ENCODE measurements around the gene TRABD.
"Not testable (repeated sequence)": the region's sequence is repeated elsewhere in the genome, so short reads cannot be mapped to it uniquely, and the experiment has no call there.

The TRABD gene, protein sequence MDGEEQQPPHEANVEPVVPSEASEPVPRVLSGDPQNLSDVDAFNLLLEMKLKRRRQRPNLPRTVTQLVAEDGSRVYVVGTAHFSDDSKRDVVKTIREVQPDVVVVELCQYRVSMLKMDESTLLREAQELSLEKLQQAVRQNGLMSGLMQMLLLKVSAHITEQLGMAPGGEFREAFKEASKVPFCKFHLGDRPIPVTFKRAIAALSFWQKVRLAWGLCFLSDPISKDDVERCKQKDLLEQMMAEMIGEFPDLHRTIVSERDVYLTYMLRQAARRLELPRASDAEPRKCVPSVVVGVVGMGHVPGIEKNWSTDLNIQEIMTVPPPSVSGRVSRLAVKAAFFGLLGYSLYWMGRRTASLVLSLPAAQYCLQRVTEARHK

DNA sequence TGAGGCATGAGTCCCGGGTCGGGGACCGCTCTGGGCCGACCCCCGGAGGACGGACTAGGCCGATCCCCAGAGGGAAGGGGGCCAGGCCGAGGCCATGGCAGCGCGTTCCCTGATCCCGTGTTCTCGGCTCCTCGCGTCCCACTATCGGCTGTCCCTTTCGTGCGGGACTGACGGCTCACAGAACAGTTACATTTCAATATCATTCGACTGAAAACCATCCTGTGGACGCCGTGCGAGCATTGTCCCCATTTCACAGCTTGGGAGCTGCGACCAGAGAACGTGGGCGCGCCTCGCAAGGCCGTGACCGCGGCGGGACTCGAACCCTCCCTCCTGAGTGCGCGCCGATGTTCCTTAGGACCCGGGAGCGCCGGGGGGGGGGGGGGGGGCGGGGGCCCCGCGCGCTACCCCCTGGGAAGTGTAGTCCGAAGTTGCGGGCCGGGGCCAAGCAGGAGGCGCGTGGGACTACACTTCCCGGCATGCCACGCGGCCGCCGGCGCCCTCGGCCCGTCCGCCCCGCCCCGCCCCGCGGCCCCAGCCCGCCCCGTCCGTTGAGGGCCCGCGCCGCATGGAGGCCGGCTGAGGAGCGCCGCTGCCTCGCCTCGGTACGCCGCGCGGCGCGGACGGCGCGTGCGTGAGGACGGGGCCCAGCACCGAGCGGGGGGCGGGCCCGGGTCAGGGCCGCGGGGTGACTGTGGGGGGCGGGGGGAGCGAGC is at the start of gene TRABD:
Gene TRABD (plus strand): TSS at position 539 of the 713 bp plus-strand sequence. CDS start 7,148 bp downstream, outside the sequence.
- no peak for FAIRE-seq

DNA sequence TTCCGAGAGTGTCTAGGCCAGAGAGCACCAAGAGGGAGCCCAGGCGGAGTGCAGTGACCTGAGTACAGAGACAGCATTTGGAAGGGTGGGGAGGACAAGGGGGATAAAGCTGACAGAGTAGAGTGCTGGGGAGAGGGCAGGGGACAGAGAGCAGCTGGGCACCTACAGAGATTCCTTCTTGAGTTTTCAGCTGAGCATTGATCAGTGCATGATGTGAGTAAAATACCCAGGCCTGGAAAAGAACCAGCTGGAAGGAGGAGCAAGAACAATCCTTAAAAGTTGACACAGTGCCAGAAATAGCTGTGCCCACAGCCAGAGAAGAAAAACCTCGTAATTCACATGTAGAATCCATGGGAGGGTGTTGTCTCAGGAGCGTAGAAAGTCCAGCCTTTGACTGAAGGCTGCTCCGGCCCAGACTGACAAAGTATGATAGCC is 49.1 kb upstream of the TRABD start:
- no peak for TF ChIP-seq POLR2A (IDR thresholded peaks at IDR 0.05; ENCODE audit: low read depth, low read length)
- FAIRE-seq = no peak
- no peak for DNase-seq (ENCODE audit: insufficient read length, low spot score)

More for the DNA sequence above, at the start of gene TRABD:
- peak; percentile 49; the same call in 1 of the 2 replicates for TF ChIP-seq POLR2A (IDR thresholded peaks at IDR 0.05; ENCODE audit: low read depth, low read length)
- peak; percentile 83 for DNase-seq (ENCODE audit: insufficient read length, low spot score)

DNA sequence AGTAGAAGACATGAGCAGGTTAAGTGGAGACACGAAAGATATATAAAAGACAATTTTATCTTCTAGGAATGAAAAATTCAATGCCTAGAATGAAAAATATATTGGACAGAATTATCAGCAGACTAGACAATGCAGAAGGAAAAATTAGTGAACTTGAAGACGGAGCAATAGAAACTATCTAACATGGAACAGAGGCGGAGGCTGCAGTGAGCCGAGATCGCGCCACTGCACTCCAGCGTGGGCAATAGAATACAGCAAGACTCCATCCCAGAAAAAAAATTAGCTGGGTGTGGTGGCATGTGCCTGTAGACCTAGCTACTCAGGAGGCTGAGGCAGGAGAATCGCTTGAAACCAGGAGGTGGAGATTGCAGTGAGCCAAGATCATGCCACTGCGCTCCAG is 48.4 kb upstream of the TRABD start:
- not testable (repeated sequence) for DNase-seq (ENCODE audit: insufficient read length, low spot score); FAIRE-seq

DNA sequence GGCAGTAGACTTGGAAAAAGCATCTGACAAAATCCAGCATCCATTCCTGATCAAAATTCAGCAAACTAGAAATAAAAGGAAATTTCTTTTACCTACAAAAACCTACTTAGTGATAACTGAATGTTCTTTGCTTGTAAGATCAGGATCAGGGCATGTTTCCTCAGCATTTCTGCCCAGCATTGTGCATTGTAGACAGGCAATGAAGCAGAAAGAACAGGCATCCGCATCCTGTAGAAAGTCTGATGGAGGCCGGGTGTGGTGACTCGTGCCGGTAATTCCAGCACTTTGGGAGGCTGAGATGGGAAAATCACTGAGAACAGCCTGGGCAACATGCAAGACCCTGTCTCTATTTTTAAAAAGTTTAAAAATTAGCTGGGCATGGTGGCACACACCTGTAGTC is 47.7 kb upstream of the TRABD start:
- FAIRE-seq = no peak
- no peak for DNase-seq (ENCODE audit: insufficient read length, low spot score)
- no peak for TF ChIP-seq POLR2A (IDR thresholded peaks at IDR 0.05; ENCODE audit: low read depth, low read length)

DNA sequence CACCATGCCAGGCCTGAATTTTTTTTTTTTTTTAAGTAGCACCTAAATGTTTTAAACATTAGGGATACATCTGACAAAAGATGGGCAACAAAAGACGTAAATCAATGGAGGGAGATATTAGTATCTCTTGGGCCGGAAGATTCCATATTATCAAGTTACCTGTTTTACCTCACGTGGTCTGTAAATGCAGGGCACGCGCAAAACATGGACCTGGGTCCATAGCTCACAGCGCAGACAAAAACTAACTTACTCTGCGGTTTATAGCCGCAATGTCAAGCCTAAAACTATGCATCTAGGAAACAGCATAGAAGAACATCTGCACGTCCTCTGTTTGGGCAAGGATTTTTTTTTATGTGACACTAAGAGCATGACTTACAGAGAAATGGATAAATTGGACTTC is 46.7 kb upstream of the TRABD start:
- FAIRE-seq (no peak), DNase-seq (ENCODE audit: insufficient read length, low spot score) (no peak)
- no peak for TF ChIP-seq POLR2A (IDR thresholded peaks at IDR 0.05; ENCODE audit: low read depth, low read length)

DNA sequence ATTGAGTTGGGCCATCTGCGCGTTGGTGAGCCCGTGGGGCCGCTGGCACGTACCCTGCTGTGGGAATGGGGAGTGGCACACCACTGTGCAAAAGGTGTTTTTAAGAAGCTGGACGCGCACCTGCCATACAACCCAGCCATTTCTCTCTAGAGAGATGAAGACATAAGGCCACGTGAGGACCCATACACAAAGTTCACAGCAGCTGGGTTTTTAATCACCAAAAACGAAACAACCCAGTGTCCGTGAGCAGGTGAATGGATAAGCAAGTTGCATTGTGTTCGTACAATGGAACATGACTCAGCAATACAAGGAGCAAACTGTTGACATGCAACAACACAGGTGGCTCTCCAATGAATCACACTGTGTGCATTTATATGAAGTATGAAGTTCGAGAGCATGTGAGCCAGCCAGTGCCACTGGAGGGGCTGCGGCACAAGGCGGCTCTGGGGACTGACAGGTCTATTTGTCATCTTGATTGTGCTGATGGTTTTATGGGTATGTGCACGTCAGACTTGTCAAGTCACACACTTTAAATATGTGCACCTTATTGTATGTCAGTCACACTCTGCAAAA is 45.8 kb upstream of the TRABD start:
- FAIRE-seq (no peak), DNase-seq (ENCODE audit: insufficient read length, low spot score) (no peak)
- no peak for TF ChIP-seq POLR2A (IDR thresholded peaks at IDR 0.05; ENCODE audit: low read depth, low read length)

DNA sequence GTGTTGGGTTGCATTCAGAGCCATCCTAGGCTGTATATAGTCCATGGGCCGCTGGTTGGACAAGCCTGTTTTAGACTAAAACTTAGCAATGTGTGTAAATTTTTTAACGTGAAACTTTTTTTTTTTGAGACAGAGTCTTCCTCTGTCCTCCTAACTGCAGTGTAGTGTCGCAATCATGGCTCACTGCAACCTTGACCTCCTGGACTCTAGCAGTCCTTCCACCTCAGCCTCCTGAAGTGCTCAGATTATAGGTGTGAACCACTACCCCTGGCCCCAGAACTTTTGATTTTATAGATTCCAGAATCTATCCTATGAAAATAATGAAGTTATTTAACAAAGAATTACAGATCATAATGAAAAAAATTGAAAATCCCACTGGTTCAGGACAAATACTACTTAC is 45.1 kb upstream of the TRABD start:
- TF ChIP-seq POLR2A (IDR thresholded peaks at IDR 0.05; ENCODE audit: low read depth, low read length) = no peak
- no peak for FAIRE-seq
- DNase-seq (ENCODE audit: insufficient read length, low spot score) = no peak

DNA sequence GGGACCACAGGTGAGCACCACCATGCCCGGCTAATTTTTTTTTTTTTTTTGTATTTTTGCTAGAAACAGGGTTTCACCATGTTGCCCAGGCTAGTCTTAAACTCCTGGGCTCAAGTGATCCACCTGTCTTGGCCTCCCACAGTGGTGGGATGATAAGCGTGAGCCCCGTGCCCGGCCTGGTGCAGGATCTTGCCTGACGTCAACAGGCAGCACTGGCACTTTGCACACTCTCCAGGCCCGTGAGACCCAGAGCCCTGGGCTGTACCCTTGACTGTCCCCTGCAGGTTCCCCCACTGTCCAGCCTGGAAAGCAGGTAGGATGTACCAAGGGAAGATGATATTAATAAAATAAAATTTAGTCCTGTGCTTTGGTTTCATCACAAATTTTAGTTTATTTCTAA is 44.3 kb upstream of the TRABD start:
- FAIRE-seq (no peak), DNase-seq (ENCODE audit: insufficient read length, low spot score) (no peak)
- TF ChIP-seq POLR2A (IDR thresholded peaks at IDR 0.05; ENCODE audit: low read depth, low read length) = no peak

DNA sequence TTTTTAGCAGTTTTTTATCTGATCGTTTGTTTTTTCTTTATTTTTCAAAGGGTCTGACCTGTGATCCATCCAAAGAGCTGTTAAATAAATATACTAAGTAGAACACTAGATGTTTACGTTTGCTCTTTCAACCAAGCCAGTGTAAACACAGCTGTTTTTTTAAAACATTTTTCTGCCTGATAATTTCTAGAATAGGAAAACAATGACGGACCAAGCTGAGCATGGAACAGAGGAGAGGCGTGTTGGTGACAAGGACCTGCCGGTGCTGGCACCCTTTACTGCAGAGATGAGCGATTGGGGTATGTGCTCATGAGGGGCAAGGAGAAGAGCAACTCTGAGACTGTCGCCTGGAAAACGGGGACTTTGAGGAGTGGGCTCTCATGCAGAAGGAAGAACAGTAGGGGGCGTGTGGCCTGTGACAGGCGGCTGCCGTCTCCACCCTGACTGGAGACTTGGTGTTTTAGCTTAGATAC is 43.8 kb upstream of the TRABD start:
- no peak for DNase-seq (ENCODE audit: insufficient read length, low spot score)
- no peak for FAIRE-seq
- no peak for TF ChIP-seq POLR2A (IDR thresholded peaks at IDR 0.05; ENCODE audit: low read depth, low read length)

DNA sequence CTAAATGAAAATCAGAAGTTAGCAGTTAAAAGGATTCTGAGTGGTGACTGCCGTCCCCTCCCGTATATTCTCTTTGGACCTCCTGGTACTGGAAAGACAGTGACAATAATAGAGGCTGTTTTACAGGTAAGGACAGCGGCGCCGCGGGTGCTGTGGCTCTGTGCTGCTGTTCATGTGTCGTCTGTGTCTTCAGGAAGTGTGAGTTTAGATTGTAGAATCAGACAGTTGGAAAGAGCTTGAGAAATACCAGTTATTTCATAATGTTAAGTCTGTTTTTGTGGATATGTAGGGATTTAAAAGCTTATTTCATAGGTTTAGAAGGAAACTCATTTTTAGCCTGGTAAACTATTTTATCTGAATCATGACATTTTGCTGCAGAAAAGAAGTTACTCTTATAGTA is 42.6 kb upstream of the TRABD start:
- TF ChIP-seq POLR2A (IDR thresholded peaks at IDR 0.05; ENCODE audit: low read depth, low read length) = no peak
- DNase-seq (ENCODE audit: insufficient read length, low spot score) = no peak
- no peak for FAIRE-seq

DNA sequence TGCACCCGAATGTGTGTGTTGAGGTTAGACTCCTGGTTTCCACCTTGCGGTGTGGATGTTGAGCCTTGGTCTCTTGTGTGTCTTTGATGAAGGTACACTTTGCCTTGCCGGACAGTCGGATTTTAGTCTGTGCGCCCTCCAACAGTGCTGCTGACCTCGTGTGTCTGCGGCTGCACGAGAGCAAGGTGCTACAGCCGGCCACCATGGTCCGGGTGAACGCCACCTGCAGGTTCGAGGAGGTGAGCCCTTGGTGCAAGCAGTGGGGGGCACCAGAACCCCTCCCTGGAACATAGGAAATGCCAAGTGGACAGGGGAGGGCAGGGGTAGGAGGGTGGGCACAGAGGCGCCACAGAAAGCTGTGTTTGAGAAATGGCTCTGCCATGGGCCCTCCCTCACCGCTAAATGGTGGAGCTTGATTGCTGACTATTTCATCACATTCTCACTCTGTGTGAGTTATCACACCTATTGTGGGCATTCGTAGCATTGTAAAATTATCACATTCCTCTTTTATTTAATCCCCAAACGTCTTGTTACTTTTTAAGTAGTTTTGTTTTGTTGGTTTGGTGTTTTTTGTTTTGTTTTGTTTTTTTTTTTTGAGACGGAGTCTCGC is 41.6 kb upstream of the TRABD start:
- no peak for DNase-seq (ENCODE audit: insufficient read length, low spot score)
- FAIRE-seq = no peak
- TF ChIP-seq POLR2A (IDR thresholded peaks at IDR 0.05; ENCODE audit: low read depth, low read length) = no peak

DNA sequence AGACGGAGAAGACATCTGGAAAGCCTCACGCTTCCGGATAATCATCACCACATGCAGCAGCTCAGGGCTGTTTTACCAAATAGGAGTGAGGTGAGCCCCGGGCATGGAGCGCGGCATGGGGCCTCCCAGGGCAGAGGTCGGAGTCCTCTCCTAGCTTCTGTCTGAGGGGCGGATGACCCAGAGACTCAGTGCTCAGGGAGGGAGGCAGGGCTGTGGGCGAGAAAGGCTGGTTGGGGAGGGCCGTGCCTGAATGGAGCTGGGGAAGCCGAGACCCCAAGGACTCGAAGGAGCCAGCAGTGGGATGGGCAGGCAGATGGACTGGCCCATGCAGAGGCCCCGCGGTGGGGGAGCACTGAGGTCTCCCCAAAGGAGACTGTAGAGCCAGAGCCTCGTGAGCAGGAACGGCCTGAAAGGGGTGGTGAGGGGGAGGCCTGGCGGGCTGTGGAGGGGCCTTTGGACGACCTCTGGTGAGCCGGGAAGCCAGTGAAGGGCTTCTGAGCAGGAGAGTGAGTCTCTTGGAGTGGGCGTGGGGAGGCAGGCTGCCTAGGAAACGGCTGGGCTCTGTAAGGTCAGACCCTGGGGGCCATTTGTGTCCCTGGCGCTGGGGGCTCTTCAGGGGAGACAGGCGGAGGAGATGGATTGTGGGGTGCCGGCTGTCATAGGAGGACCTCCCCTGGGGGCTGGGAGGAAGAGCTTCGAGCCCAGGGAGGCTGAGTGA is 39.8 kb upstream of the TRABD start:
- DNase-seq (ENCODE audit: insufficient read length, low spot score) (no peak), FAIRE-seq (no peak)
- TF ChIP-seq POLR2A (IDR thresholded peaks at IDR 0.05; ENCODE audit: low read depth, low read length) = no peak

DNA sequence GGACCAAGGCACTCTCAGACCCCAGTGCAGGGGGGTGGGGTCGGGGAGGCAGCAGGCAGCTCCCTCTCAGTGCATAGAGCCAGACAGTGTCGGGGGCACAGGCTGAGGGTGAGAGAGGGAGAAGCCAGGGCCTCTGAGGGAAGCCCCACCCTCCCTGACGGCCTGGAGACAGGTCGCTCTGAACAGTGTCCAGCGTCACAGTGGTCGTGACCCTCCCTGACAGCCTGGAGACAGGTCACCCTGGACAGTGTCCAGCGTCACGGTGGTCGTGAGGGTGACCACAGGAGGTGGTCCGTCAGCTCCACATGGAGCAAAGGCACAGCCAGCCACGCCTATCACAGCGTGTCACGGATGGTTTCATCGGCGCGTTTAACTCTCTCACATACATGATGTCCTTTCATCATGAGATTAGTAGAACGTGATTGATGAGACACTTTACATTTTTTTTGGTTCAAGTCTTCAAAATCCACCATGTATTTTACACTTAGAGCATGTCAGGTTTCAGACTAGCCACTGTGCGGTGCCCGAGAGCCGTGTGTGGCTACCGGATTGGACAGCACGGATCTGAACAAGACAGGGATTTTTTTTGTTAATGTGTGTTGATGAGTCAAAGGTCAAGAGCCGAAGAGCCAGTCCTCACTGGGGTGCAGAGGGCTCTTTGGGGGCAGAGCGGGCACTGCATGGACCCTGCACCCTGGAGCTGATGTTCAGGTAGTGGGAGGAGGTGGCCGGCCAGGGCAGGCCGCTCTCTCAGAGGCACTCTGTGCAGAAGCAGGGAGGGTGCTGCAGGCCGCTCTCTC is 39.1 kb upstream of the TRABD start:
- DNase-seq (ENCODE audit: insufficient read length, low spot score) = no peak
- FAIRE-seq = no peak
- TF ChIP-seq POLR2A (IDR thresholded peaks at IDR 0.05; ENCODE audit: low read depth, low read length) = no peak

DNA sequence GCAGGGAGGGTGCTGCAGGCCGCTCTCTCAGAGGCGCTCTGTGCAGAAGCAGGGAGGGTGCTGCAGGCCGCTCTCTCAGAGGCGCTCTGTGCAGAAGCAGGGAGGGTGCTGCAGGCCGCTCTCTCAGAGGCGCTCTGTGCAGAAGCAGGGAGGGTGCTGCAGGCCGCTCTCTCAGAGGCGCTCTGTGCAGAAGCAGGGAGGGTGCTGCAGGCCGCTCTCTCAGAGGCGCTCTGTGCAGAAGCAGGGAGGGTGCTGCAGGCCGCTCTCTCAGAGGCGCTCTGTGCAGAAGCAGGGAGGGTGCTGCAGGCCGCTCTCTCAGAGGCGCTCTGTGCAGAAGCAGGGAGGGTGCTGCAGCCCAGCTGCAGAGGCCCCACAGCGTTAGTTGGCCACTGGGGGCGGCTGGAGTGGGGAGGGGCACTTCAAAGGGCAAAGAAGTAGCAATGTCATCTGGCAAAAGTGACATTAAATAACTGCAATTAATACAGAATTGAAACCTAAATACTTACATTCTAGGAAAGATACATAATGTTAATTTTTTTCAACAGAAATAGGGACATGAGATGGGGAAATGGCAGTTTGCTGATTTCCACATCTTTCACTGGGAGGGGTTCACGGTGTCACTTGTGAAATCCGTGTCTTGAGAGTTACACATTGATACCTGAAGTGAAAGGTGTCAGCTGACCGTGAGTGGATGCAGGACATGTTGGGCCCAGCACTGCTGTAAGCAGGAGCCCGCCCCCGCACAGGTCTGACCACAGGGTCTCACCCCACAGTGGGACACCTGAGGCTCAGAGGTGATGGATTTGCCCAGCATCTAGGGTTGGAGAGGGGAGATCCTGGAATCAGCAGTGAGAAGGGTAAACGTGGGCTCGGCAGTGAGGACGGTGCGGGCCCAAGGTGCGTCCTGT is 38.2 kb upstream of the TRABD start:
- not testable (repeated sequence) for FAIRE-seq; DNase-seq (ENCODE audit: insufficient read length, low spot score)
